ENCODE data around the gene HOXA4. TPM values are rescaled to one million over a fixed set of nuclear protein-coding genes. Genes with fewer than 3 reads are reported as not detected.

HOXA4 gene
- total RNA-seq, 1 donor from 2014 or later, result not detected

GRCh38 chr7:27108390-27109127 lies 22.0 kb downstream of the HOXA4 start:
- Mint-ChIP-seq H3K4me1 (ENCODE audit: low read depth) (no peaks in the 10 kb centered on the region), H3K4me3 (ENCODE audit: low read depth) (no peak overlapping the region), H3K9me3 (no peaks in the 10 kb centered on the region), H3K27ac (no peak overlapping the region), H3K36me3 (ENCODE audit: low read depth) (no peaks in the 10 kb centered on the region), H3K27me3 (ENCODE audit: low read depth) (peaks cover 22% of the 10 kb centered on the region)
- no peak for DNase-seq (ENCODE audit: low spot score)
- intact Hi-C loops (cut with micrococcal nuclease), result no loop called here

GRCh38 chr7:27107391-27108381 lies 22.9 kb downstream of the HOXA4 start:
- DNase-seq (ENCODE audit: low spot score), result no peak
- Mint-ChIP-seq H3K27ac (no peak overlapping the region), H3K9me3 (no peaks in the 10 kb centered on the region), H3K36me3 (ENCODE audit: low read depth) (peaks cover 4% of the 10 kb centered on the region), H3K27me3 (ENCODE audit: low read depth) (peaks cover 30% of the 10 kb centered on the region), H3K4me1 (ENCODE audit: low read depth) (peaks cover 4% of the 10 kb centered on the region), H3K4me3 (ENCODE audit: low read depth) (no peak overlapping the region)
- intact Hi-C loops (cut with micrococcal nuclease), result no loop called here

GRCh38 chr7:27106901-27107240 lies 23.7 kb downstream of the HOXA4 start:
- H3K27me3 Mint-ChIP-seq (ENCODE audit: low read depth), result peaks cover 37% of the 10 kb centered on the region
- H3K4me3 Mint-ChIP-seq (ENCODE audit: low read depth), result no peak overlapping the region
- no peaks in the 10 kb centered on the region for H3K9me3 Mint-ChIP-seq

GRCh38 chr7:27106181-27106900 lies 24.2 kb downstream of the HOXA4 start:
- DNase-seq (ENCODE audit: low spot score), result no peak
- peaks cover 43% of the 10 kb centered on the region for H3K27me3 Mint-ChIP-seq (ENCODE audit: low read depth)

More at GRCh38 chr7:27106901-27107240, 23.7 kb downstream of the HOXA4 start:
- intact Hi-C loops (cut with micrococcal nuclease), result no loop called here
- Mint-ChIP-seq H3K36me3 (ENCODE audit: low read depth) (peaks cover 4% of the 10 kb centered on the region), H3K4me1 (ENCODE audit: low read depth) (peaks cover 6% of the 10 kb centered on the region), H3K27ac (no peak overlapping the region)
- DNase-seq (ENCODE audit: low spot score), result no peak

GRCh38 chr7:27105301-27106031 lies 25.1 kb downstream of the HOXA4 start:
- Mint-ChIP-seq H3K27ac (no peak overlapping the region), H3K36me3 (ENCODE audit: low read depth) (peaks cover 15% of the 10 kb centered on the region), H3K27me3 (ENCODE audit: low read depth) (peaks cover 51% of the 10 kb centered on the region), H3K4me3 (ENCODE audit: low read depth) (no peak overlapping the region), H3K4me1 (ENCODE audit: low read depth) (peaks cover 6% of the 10 kb centered on the region), H3K9me3 (no peaks in the 10 kb centered on the region)
- intact Hi-C loops (cut with micrococcal nuclease), result no loop called here
- DNase-seq (ENCODE audit: low spot score), result no peak

More at GRCh38 chr7:27106181-27106900, 24.2 kb downstream of the HOXA4 start:
- H3K9me3 Mint-ChIP-seq, result no peaks in the 10 kb centered on the region
- H3K4me1 Mint-ChIP-seq (ENCODE audit: low read depth), result peaks cover 6% of the 10 kb centered on the region
- H3K36me3 Mint-ChIP-seq (ENCODE audit: low read depth), result peaks cover 8% of the 10 kb centered on the region
- intact Hi-C loops (cut with micrococcal nuclease), result no loop called here
- H3K4me3 Mint-ChIP-seq (ENCODE audit: low read depth), result no peak overlapping the region
- H3K27ac Mint-ChIP-seq, result no peak overlapping the region

- H3K36me3 Mint-ChIP-seq (ENCODE audit: low read depth), result peaks cover 24% of the 10 kb centered on the region
- H3K27ac Mint-ChIP-seq, result no peak overlapping the region
- no peak overlapping the region for H3K4me3 Mint-ChIP-seq (ENCODE audit: low read depth)
- peaks cover 61% of the 10 kb centered on the region for H3K27me3 Mint-ChIP-seq (ENCODE audit: low read depth)
- H3K4me1 Mint-ChIP-seq (ENCODE audit: low read depth), result peaks cover 6% of the 10 kb centered on the region
- no peaks in the 10 kb centered on the region for H3K9me3 Mint-ChIP-seq
- intact Hi-C loops (cut with micrococcal nuclease), result loop anchor here (5.0 kb wide), 1 partner anchor 1303 kb away; no protein-coding TSS in a partner anchor
- no peak for DNase-seq (ENCODE audit: low spot score)
Observed at GRCh38 chr7:27104341-27105058, 26.1 kb downstream of the HOXA4 start.

- H3K4me1 Mint-ChIP-seq (ENCODE audit: low read depth), result peaks cover 6% of the 10 kb centered on the region
- H3K4me3 Mint-ChIP-seq (ENCODE audit: low read depth), result no peak overlapping the region
- peaks cover 30% of the 10 kb centered on the region for H3K36me3 Mint-ChIP-seq (ENCODE audit: low read depth)
- no peak overlapping the region for H3K27ac Mint-ChIP-seq
- DNase-seq (ENCODE audit: low spot score), result no peak
- H3K9me3 Mint-ChIP-seq, result no peaks in the 10 kb centered on the region
- peaks cover 70% of the 10 kb centered on the region for H3K27me3 Mint-ChIP-seq (ENCODE audit: low read depth)
- intact Hi-C loops (cut with micrococcal nuclease), result loop anchor here (5.0 kb wide), 1 partner anchor 1304 kb away; no protein-coding TSS in a partner anchor
Observed at GRCh38 chr7:27103489-27104226, 26.9 kb downstream of the HOXA4 start.

GRCh38 chr7:27102581-27103442 lies 27.7 kb downstream of the HOXA4 start, which contains the start of gene HOXA2:
HOXA2 (minus strand) TSS chr7:27102683; CDS start chr7:27102500, 183 bp downstream.
- Mint-ChIP-seq H3K27ac (no peak within 1 kb of the TSS), H3K36me3 (ENCODE audit: low read depth) (peaks cover 32% of the 10 kb centered on the region), H3K9me3 (no peaks in the 10 kb centered on the region), H3K4me1 (ENCODE audit: low read depth) (peaks cover 9% of the 10 kb centered on the region), H3K4me3 (ENCODE audit: low read depth) (no peak within 1 kb of the TSS), H3K27me3 (ENCODE audit: low read depth) (peaks cover 78% of the 10 kb centered on the region)
- no peak for DNase-seq (ENCODE audit: low spot score)
- intact Hi-C loops (cut with micrococcal nuclease), result loop anchor here (5.0 kb wide), 1 partner anchor 1304 kb away; no protein-coding TSS in a partner anchor

- peaks cover 12% of the 10 kb centered on the region for H3K4me1 Mint-ChIP-seq (ENCODE audit: low read depth)
- DNase-seq (ENCODE audit: low spot score), result no peak
- H3K36me3 Mint-ChIP-seq (ENCODE audit: low read depth), result peaks cover 34% of the 10 kb centered on the region
- no peaks in the 10 kb centered on the region for H3K9me3 Mint-ChIP-seq
- peaks cover 83% of the 10 kb centered on the region for H3K27me3 Mint-ChIP-seq (ENCODE audit: low read depth)
- H3K27ac Mint-ChIP-seq, result no peak overlapping the region
- intact Hi-C loops (cut with micrococcal nuclease), result loop anchor here (5.0 kb wide), 1 partner anchor 1305 kb away; no protein-coding TSS in a partner anchor
- no peak overlapping the region for H3K4me3 Mint-ChIP-seq (ENCODE audit: low read depth)
Observed at GRCh38 chr7:27101957-27102580, 28.5 kb downstream of the HOXA4 start.
